Midbrain (tissue), 1 donor: ENCODE measurements around the gene NPM1.
"Not testable (repeated sequence)": the region's sequence is repeated elsewhere in the genome, so short reads cannot be mapped to it uniquely, and the experiment has no call there.

Experiments
- DNase-seq: peaks from one replicate; lab custom pipeline; 2025; lab: John Stamatoyannopoulos, UW

NPM1 gene

GRCh38 chr5:171387345-171387969, at the start of gene NPM1:
TSS of gene NPM1 (plus strand) at chr5:171387849. CDS start at chr5:171387949, 100 bp downstream.
- peak; percentile 97 for DNase-seq

DNA sequence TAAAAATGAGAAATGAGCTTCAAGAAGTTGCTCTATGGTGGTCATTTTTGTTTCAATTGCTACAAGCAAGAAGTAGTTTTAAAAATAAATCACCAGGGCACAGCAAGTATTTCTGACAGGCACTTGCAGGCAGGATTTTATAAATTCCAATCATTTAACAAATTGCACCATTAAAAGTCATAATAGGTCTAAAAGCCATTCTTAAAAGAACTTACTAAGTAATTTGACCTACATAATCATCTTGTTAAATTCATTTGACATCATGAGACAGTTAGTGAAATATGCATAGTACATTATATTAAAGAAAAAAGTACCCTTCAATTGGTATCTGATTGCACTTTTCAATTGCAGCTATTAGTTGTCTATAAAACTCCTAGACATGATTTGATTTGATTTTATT, 47.6 kb upstream of the NPM1 start:
- no peak for DNase-seq

GRCh38 chr5:171340491-171340890, 47.2 kb upstream of the NPM1 start:
- DNase-seq: no peak

DNA sequence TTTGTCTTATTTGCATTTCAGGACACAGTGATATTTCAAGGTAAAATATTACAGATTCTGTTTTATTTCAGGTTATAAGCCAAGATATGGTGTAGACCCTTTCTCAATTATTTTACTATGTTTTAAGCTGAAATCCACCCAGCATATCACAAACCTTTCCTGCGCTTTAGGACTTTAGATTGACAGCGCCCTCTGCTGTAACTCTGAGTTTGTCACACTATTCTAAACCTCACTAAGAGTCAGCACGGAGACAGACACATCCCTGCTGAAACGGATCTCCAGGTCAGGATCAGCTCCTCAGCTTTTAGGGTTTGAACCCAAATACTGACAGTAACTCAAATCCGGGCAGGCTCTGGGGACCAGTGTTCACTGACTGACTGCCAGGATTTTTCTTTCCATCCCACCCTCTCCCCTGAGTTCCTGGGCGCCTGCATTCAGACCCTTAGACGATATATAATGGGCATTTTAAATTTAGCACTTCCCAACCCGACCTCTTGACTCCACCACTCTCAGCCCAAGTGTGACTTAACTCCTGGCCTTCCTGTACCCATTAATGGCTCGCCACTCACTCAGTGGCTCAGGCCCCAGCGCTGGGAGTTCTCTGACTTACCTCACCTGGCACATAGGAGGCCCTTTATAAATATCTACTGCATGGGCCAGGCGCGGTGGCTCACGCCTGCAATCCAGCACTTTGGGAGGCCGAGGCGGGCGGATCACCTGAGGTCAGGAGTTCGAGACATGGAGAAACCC, 45.1 kb upstream of the NPM1 start:
- peak; percentile 34 for DNase-seq

- no peak for DNase-seq
These were observed 42.6 kb upstream of the NPM1 start for GRCh38 chr5:171344936-171345608.

GRCh38 chr5:171351536-171352073, 36.0 kb upstream of the NPM1 start:
- DNase-seq: no peak

DNA sequence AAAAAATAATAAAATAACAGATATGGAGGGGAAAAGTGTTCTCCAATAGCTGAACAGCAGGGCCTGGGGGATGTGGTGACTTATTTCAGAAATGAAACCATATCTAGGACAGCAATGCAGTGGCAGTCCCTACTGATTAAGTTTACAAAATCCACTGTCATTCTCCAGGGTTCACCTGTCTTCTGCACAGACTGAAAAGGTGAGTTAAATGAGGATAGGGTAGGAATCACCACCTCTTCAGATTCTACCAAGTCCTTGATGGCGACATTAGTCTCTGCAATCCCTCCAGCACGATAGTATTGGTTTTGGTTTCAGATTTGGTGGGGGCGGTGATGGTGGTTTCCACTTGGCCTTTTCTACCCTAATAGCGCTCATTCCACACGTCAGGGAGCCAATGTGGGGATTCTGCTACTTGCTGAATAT, 32.3 kb upstream of the NPM1 start:
- no peak for DNase-seq

- DNase-seq: no peak
These were observed 29.8 kb upstream of the NPM1 start for GRCh38 chr5:171357843-171358242.

- DNase-seq: not testable (repeated sequence)
These were observed 26.5 kb upstream of the NPM1 start for GRCh38 chr5:171361151-171361550.

GRCh38 chr5:171363249-171363648, 24.4 kb upstream of the NPM1 start:
- not testable (repeated sequence) for DNase-seq

DNA sequence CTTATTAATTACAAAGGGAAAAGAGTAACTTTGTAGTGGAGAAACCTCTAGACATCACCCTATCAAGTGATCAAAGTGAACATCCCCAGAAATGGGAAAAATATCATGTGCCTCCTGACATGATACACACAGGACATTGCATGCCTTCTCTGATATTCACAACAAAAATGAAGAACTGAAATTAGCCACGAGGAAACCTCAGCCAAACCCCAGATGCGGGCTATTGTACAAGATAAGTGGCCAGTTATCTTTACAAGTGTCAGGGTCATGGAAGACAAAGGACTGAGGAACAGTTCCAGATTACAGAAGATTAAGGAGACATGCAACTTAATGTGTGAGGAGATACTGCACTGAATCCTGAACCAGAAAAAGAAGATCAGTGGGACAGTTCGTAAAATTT, 23.8 kb upstream of the NPM1 start:
- no peak for DNase-seq

GRCh38 chr5:171365351-171365750, 22.3 kb upstream of the NPM1 start:
- DNase-seq: no peak

DNA sequence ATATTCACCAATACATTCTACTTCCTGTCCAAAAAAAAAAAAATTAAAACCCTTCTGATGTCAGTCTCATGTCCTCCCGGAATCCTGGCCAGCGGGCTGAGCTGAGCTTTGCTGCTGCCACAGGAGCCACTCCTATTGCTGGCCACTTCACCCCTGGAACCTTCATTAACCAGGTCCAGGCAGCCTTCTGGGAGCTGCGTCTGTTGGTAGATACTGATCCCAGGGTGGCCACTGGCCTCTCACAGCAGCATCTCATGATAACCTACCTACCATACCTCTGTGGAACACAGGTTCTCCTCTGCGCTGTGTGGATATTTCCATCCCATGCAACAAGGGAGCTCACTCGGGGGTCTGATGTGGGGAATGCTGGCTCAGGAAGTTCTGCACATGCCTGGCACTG, 21.0 kb upstream of the NPM1 start:
- no peak for DNase-seq

GRCh38 chr5:171367424-171368370, 20.0 kb upstream of the NPM1 start:
- no peak for DNase-seq

- no peak for DNase-seq
These were observed 18.6 kb upstream of the NPM1 start for GRCh38 chr5:171369056-171369455.

GRCh38 chr5:171369898-171370297, 17.8 kb upstream of the NPM1 start:
- no peak for DNase-seq

DNA sequence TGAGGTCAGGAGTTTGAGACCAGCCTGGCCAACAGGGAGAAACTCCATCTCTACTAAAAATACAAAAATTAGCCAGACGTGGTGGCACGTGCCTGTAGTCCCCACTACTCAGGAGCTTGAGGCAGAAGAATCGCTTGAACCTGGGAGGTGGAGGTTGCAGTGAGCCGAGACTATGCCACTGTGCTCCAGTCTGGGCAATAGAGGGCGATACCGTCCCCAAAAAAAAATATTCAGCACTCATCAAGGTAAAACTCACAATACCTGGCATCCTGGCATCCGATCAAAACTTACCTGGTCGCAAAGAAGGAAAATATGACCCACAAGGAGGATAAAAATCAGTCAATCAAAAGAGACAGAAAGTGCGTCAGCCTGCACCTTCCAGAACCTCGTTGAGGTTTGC, 16.8 kb upstream of the NPM1 start:
- DNase-seq: not testable (repeated sequence)

GRCh38 chr5:171371326-171371725, 16.3 kb upstream of the NPM1 start:
- no peak for DNase-seq

- no peak for DNase-seq
These were observed 7.7 kb upstream of the NPM1 start for GRCh38 chr5:171379961-171380360.

GRCh38 chr5:171384416-171384815, 3.2 kb upstream of the NPM1 start:
- not testable (repeated sequence) for DNase-seq

- not testable (repeated sequence) for DNase-seq
These were observed 2.6 kb upstream of the NPM1 start for GRCh38 chr5:171384999-171385398.
